ENCODE measurements around the gene ARMH3.

Gene ARMH3

GRCh38 chr10:101934686-101935305 is 121.2 kb downstream of the ARMH3 start:
- H3K4me3 ChIP-seq (ENCODE audit: low read depth, low read length): no peak overlapping the region
- DNase-seq (ENCODE audit: low read depth): no peak
- no peak for TF ChIP-seq CTCF (IDR thresholded peaks at IDR 0.05; ENCODE audit: low read depth, low read length, missing control alignments)

GRCh38 chr10:101933976-101934375 is 122.0 kb downstream of the ARMH3 start:
- TF ChIP-seq CTCF (IDR thresholded peaks at IDR 0.05; ENCODE audit: low read depth, low read length, missing control alignments): no peak
- no peak overlapping the region for H3K4me3 ChIP-seq (ENCODE audit: low read depth, low read length)
- no peak for DNase-seq (ENCODE audit: low read depth)

- H3K4me3 ChIP-seq (ENCODE audit: low read depth, low read length): no peak overlapping the region
- no peak for DNase-seq (ENCODE audit: low read depth)
- no peak for TF ChIP-seq CTCF (IDR thresholded peaks at IDR 0.05; ENCODE audit: low read depth, low read length, missing control alignments)
Observed at GRCh38 chr10:101932183-101932582, 123.8 kb downstream of the ARMH3 start.

GRCh38 chr10:101925027-101925426 is 130.9 kb downstream of the ARMH3 start:
- DNase-seq (ENCODE audit: low read depth): no peak
- TF ChIP-seq CTCF (IDR thresholded peaks at IDR 0.05; ENCODE audit: low read depth, low read length, missing control alignments): no peak

GRCh38 chr10:101923256-101923655 is 132.7 kb downstream of the ARMH3 start:
- no peak for DNase-seq (ENCODE audit: low read depth)
- TF ChIP-seq CTCF (IDR thresholded peaks at IDR 0.05; ENCODE audit: low read depth, low read length, missing control alignments): no peak
- H3K4me3 ChIP-seq (ENCODE audit: low read depth, low read length): no peak overlapping the region

More at GRCh38 chr10:101925027-101925426, 130.9 kb downstream of the ARMH3 start:
- no peak overlapping the region for H3K4me3 ChIP-seq (ENCODE audit: low read depth, low read length)

- DNase-seq (ENCODE audit: low read depth): no peak
- H3K4me3 ChIP-seq (ENCODE audit: low read depth, low read length): no peak overlapping the region
- no peak for TF ChIP-seq CTCF (IDR thresholded peaks at IDR 0.05; ENCODE audit: low read depth, low read length, missing control alignments)
Observed at GRCh38 chr10:101922846-101923245, 133.1 kb downstream of the ARMH3 start.

GRCh38 chr10:101920546-101920945 is 135.4 kb downstream of the ARMH3 start:
- DNase-seq (ENCODE audit: low read depth): no peak
- no peak for TF ChIP-seq CTCF (IDR thresholded peaks at IDR 0.05; ENCODE audit: low read depth, low read length, missing control alignments)
- no peak overlapping the region for H3K4me3 ChIP-seq (ENCODE audit: low read depth, low read length)
